ENCODE measurements around the gene ZSWIM8. TPM values are rescaled to one million over a fixed set of nuclear protein-coding genes. Genes with fewer than 3 reads are reported as not detected.

Gene ZSWIM8
- total RNA-seq, 2 donors from 2014 or later, result 56.7 to 118 TPM

GRCh38 chr10:73840056-73840402 is 54.6 kb downstream of the ZSWIM8 start:
- H3K36me3 Mint-ChIP-seq, result no peaks in the 10 kb centered on the region
- no peak for ATAC-seq
- peak overlapping the region in 1 of 2 donors; percentile 45 for H3K27ac Mint-ChIP-seq

GRCh38 chr10:73840403-73841060 is 55.1 kb downstream of the ZSWIM8 start:
- no peak for ATAC-seq
- no peaks in the 10 kb centered on the region for H3K9me3 Mint-ChIP-seq
- no peak for DNase-seq (ENCODE audit: low spot score in 2 of 2)
- H3K27ac Mint-ChIP-seq, result peak overlapping the region in 1 of 2 donors; percentile 45
- no peaks in the 10 kb centered on the region for H3K36me3 Mint-ChIP-seq

More at GRCh38 chr10:73840056-73840402, 54.6 kb downstream of the ZSWIM8 start:
- DNase-seq (ENCODE audit: low spot score in 2 of 2), result no peak
- no peaks in the 10 kb centered on the region for H3K9me3 Mint-ChIP-seq

- no peak for DNase-seq (ENCODE audit: low spot score in 2 of 2)
- Mint-ChIP-seq H3K36me3 (no peaks in the 10 kb centered on the region), H3K9me3 (no peaks in the 10 kb centered on the region), H3K27ac (no peak overlapping the region)
- no peak for ATAC-seq
Observed at GRCh38 chr10:73841061-73841421, 55.6 kb downstream of the ZSWIM8 start.

- DNase-seq (ENCODE audit: low spot score in 2 of 2), result no peak
- no peak for ATAC-seq
- H3K36me3 Mint-ChIP-seq, result no peaks in the 10 kb centered on the region
- no peak overlapping the region for H3K27ac Mint-ChIP-seq
- no peaks in the 10 kb centered on the region for H3K9me3 Mint-ChIP-seq
Observed at GRCh38 chr10:73841526-73842285, 56.3 kb downstream of the ZSWIM8 start.

- DNase-seq (ENCODE audit: low spot score in 2 of 2), result no peak
- Mint-ChIP-seq H3K9me3 (no peaks in the 10 kb centered on the region), H3K36me3 (no peaks in the 10 kb centered on the region), H3K27ac (no peak overlapping the region)
- ATAC-seq, result no peak
Observed at GRCh38 chr10:73842349-73842748, 56.9 kb downstream of the ZSWIM8 start.

GRCh38 chr10:73843261-73843660 is 57.9 kb downstream of the ZSWIM8 start:
- H3K9me3 Mint-ChIP-seq, result no peaks in the 10 kb centered on the region
- peak overlapping the region; percentile 26 to 96 for H3K27ac Mint-ChIP-seq
- ATAC-seq (no peak), DNase-seq (ENCODE audit: low spot score in 2 of 2) (no peak)
- no peaks in the 10 kb centered on the region for H3K36me3 Mint-ChIP-seq

GRCh38 chr10:73847031-73847430 is 61.6 kb downstream of the ZSWIM8 start:
- H3K9me3 Mint-ChIP-seq, result no peaks in the 10 kb centered on the region
- DNase-seq (ENCODE audit: low spot score in 2 of 2) (no peak), ATAC-seq (no peak)
- peaks cover 0 to 6% of the 10 kb centered on the region in 2 donors for H3K36me3 Mint-ChIP-seq
- peak overlapping the region in 1 of 2 donors; percentile 44 for H3K27ac Mint-ChIP-seq

- DNase-seq (ENCODE audit: low spot score in 2 of 2), result peak; percentile 88 to 96
- no peaks in the 10 kb centered on the region for H3K9me3 Mint-ChIP-seq
- peak; percentile 99 to 100 for ATAC-seq
- H3K36me3 Mint-ChIP-seq, result peaks cover 0 to 6% of the 10 kb centered on the region in 2 donors
- peak overlapping the region; percentile 70 to 95 for H3K27ac Mint-ChIP-seq
Observed at GRCh38 chr10:73848821-73849489, 63.5 kb downstream of the ZSWIM8 start.

- no peaks in the 10 kb centered on the region for H3K9me3 Mint-ChIP-seq
- H3K36me3 Mint-ChIP-seq, result peaks cover 0 to 6% of the 10 kb centered on the region in 2 donors
Observed at GRCh38 chr10:73850211-73850610, 64.8 kb downstream of the ZSWIM8 start.

GRCh38 chr10:73850863-73851461 is 65.6 kb downstream of the ZSWIM8 start:
- Mint-ChIP-seq H3K27ac (peak overlapping the region in 1 of 2 donors; percentile 24), H3K9me3 (no peaks in the 10 kb centered on the region), H3K36me3 (peaks cover 0 to 6% of the 10 kb centered on the region in 2 donors)
- DNase-seq (ENCODE audit: low spot score in 2 of 2) (no peak), ATAC-seq (no peak)

More at GRCh38 chr10:73850211-73850610, 64.8 kb downstream of the ZSWIM8 start:
- H3K27ac Mint-ChIP-seq, result no peak overlapping the region
- ATAC-seq (no peak), DNase-seq (ENCODE audit: low spot score in 2 of 2) (no peak)

Other genes with a start within 250 kb of the ZSWIM8 start
- 1 to 10 TPM; 4.6 to 6.2 TPM for gene USP54, start 194.3 kb upstream of the ZSWIM8 start, total RNA-seq
- not detected for gene MYOZ1, start 144.1 kb upstream of the ZSWIM8 start, total RNA-seq
- not detected for gene SYNPO2L, start 129.6 kb upstream of the ZSWIM8 start, total RNA-seq
- 10 to 100 TPM in 1 of 2 donors, 1 to 10 TPM in 1; 5.5 to 10.3 TPM for gene AGAP5, start 87.5 kb upstream of the ZSWIM8 start, total RNA-seq
- 100 to 1,000 TPM; 101 TPM for gene SEC24C, start 41.2 kb upstream of the ZSWIM8 start, total RNA-seq
- 10 to 100 TPM; 26.7 to 28.7 TPM for gene CHCHD1, start 3.6 kb upstream of the ZSWIM8 start, total RNA-seq
- 10 to 100 TPM; 66.1 to 76.9 TPM for gene NDST2, start 26.0 kb downstream of the ZSWIM8 start, total RNA-seq
- 10 to 100 TPM; 26.2 to 39.7 TPM for gene CAMK2G, start 88.9 kb downstream of the ZSWIM8 start, total RNA-seq
- under 1 TPM; 0.14 to 0.39 TPM for gene PLAU, start 125.5 kb downstream of the ZSWIM8 start, total RNA-seq
- gene VCL, start 212.5 kb downstream of the ZSWIM8 start, total RNA-seq, result 10 to 100 TPM in 1 of 2 donors, 1 to 10 TPM in 1; 9.7 to 15.6 TPM

Data from activated naive CD4-positive, alpha-beta T cell treated with anti-CD3 and anti-CD28 coated beads, Interleukin-2, amount 50 U/mL, for 72 hours (primary cell).